GM20000 (cell line): ENCODE results near the gene SDC4.

Experiments
- DNase-seq: peaks from one replicate; pipeline ENCODE4 v3.0.0; 2012; ENCODE audit warnings: low spot score
- TF ChIP-seq, protein P1 (sequence below): IDR thresholded peaks from 2 replicates; pipeline ENCODE4 v1.5.1; 2012; ENCODE audit warnings: mild to moderate bottlenecking, control low read depth; ENCODE audit errors: extremely low read depth, missing control alignments

SDC4 gene

DNA sequence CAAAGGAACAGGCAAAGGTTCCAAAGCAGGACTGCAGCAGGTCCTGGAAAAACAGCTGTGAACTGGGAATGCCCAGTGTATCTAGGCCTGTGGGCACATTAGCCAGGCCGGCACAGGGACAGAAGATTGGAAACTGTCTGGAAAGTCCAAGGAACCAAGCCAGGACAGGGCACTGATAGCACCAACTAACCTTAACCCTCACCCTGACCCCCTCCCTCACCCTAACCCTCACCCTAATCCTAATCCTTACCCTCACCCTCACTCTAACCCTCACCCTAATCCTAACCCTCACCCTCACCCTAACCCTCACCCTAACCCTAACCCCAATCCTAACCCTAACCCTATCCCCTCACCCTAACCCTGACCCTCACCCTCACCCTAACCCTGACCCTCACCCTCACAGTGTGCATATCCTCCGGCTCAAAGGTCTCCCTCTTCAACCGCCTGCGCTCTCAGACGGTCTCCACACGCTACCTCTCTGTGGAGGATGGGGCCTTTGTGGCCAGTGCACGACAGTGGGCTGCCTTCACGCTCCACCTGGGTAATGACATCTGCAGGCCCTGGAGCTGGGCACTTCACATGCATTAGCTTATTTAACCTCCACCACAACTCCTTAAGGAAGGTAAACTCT, 35.0 kb downstream of the SDC4 start:
- no peak for DNase-seq
- TF ChIP-seq, protein P1, sequence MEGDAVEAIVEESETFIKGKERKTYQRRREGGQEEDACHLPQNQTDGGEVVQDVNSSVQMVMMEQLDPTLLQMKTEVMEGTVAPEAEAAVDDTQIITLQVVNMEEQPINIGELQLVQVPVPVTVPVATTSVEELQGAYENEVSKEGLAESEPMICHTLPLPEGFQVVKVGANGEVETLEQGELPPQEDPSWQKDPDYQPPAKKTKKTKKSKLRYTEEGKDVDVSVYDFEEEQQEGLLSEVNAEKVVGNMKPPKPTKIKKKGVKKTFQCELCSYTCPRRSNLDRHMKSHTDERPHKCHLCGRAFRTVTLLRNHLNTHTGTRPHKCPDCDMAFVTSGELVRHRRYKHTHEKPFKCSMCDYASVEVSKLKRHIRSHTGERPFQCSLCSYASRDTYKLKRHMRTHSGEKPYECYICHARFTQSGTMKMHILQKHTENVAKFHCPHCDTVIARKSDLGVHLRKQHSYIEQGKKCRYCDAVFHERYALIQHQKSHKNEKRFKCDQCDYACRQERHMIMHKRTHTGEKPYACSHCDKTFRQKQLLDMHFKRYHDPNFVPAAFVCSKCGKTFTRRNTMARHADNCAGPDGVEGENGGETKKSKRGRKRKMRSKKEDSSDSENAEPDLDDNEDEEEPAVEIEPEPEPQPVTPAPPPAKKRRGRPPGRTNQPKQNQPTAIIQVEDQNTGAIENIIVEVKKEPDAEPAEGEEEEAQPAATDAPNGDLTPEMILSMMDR: no peak

DNA sequence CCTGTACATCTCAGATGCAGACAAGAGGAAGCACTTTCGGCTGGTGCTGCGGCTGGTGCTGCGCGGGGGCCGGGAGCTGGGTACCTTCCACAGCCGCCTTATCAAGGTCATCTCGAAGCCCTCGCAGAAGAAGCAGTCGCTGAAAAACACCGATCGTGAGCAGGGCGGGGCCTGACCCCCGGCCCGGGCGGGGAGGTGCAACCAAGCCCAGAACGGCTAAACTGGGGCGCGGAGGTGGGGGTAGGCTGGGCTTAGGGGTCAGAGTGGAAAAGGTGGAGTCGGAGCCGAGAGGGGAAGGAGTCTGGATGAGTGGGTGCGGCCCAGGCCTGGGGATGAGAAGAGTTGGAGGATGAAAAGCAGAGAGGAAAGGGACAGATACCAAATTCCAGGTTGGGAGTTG, 36.0 kb downstream of the SDC4 start:
- TF ChIP-seq, protein P1: no peak
- DNase-seq: no peak

DNA sequence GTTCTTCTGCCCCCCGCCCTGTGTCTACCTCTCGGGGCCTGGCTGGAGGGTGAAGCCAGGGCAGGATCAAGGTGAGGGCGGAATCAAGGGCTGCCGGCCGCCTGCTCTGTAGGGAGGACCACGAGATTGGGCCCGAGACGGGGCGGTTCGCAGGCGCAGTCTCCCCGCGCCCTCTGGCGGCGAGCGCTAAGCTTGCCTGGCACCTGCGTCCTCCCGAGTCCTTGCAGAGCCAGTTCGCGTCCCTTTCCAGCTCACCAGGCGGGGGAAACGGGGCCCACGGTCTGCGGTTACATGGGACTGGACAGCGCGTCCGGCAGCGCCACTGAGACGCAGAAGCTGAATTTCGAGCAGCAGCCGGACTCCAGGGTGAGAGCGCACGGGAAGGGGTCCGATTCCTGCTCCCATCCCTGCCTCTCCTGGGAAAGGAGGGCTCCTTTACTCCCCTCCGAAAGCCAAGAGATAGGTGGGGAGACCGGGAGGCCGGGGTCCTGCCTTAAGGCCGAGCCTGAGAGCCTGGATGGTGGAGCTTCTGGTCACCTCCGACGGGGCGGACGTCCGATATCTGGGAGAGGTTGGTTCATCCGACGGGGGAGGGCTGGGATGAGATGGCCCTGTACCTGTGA, 36.5 kb downstream of the SDC4 start:
- DNase-seq: peak; percentile 86
- TF ChIP-seq, protein P1: peak; percentile 87

GRCh38 chr20:45309075-45309474, 39.1 kb downstream of the SDC4 start:
- TF ChIP-seq, protein P1: no peak
- no peak for DNase-seq

DNA sequence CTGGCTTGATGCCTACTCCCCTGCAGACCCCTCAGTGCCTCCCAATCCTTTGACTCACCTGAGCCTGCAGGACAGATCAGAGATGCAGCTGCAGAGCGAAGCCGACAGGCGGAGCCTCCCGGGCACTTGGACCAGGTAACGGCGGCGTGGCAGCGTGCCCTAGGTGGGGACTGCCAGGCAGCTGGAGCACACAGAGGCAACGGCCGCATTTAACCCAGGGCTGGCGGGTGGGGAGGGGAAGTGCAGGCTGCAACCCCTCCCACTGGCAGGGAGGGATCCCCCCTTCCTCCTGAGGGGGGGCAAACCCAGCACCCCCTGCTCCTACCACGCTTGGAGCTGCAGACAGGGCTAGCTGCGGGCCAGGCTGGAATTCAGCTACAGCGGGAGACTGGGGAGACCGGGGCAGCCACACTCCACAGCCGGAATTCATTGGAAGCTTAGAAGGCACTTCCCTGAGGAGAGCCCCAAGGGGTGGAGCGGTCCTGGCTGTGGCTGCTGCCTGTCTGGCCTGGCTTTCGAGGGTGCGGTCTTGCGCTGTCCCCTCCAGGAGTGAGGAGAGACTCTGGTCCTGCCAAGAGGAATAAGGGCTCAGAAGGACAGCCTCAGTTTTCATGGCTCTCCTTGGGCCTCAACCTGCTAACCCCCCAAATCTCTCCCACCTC, 40.0 kb downstream of the SDC4 start, which contains the start of gene MATN4:
Gene MATN4, minus strand, starts transcription at position 183 of the 662 bp plus-strand sequence. CDS start 2,717 bp downstream, outside the sequence.
- DNase-seq: peak; percentile 7
- TF ChIP-seq, protein P1: no peak

GRCh38 chr20:45307076-45307640, 41.1 kb downstream of the SDC4 start:
- peak; percentile 7 for DNase-seq
- TF ChIP-seq, protein P1: no peak
